MG63 (cell line): ENCODE measurements around the gene ZNF212. TPM values are rescaled to one million over a fixed set of nuclear protein-coding genes. Genes with fewer than 3 reads are reported as not detected.

Source experiments
- total RNA-seq: library from RNA; depleted of rRNA; stranded (reverse); fragments of >200 nt; shearing (Covaris generic); gene quantifications from 2 replicates; pipeline ENCODE4 v1.2.3, GENCODE V29; 2014; ENCODE audit warnings: low replicate concordance; rRNA removed

The ZNF212 gene
- total RNA-seq, 1 experiment from 2014 or later: 8.0 TPM

Other genes with a start within 250 kb of the ZNF212 start
- 189 and 204 TPM in 2 replicates for gene PDIA4, start 211.1 kb upstream of the ZNF212 start, total RNA-seq
- gene ZNF786, start 148.9 kb upstream of the ZNF212 start, total RNA-seq: 3.6 and 4.5 TPM in 2 replicates
- 1.2 and 1.9 TPM in 2 replicates for gene ZNF425, start 113.3 kb upstream of the ZNF212 start, total RNA-seq
- 2.2 and 2.6 TPM in 2 replicates for gene ZNF398, start 92.2 kb upstream of the ZNF212 start, total RNA-seq
- 9.1 and 10.8 TPM in 2 replicates for gene ZNF282, start 44.1 kb upstream of the ZNF212 start, total RNA-seq
- gene ZNF783, start 22.5 kb downstream of the ZNF212 start, total RNA-seq: 4.8 and 6.2 TPM in 2 replicates
- 10.1 and 14.8 TPM in 2 replicates for gene ZNF777, start 221.4 kb downstream of the ZNF212 start, total RNA-seq